Neuronal stem cell (in vitro differentiated cells): Measurements from ENCODE around the gene FLOT2.

ENCODE experiments used
- DNase-seq: peaks from one replicate; pipeline ENCODE4 v3.0.0-alpha.2; 2013; ENCODE audit warnings: low spot score
- H2AFZ ChIP-seq: one replicate; pipeline ENCODE4 v1.6.1; 2013; ENCODE audit warnings: mild to moderate bottlenecking, low read length, inconsistent platforms
- H2AK5ac ChIP-seq: 2 replicates; pipeline ENCODE4 v1.6.1; 2013; ENCODE audit warnings: low read depth, mild to moderate bottlenecking, inconsistent platforms, low read length, moderate library complexity, mixed read lengths
- H2BK120ac ChIP-seq: 2 replicates; pipeline ENCODE4 v1.6.1; 2013; ENCODE audit warnings: low read depth, mild to moderate bottlenecking, inconsistent platforms, low read length, moderate library complexity, mixed read lengths
- H2BK12ac ChIP-seq: one replicate; pipeline ENCODE4 v1.6.1; 2013; ENCODE audit warnings: low read length, inconsistent platforms
- H2BK15ac ChIP-seq: 2 replicates; pipeline ENCODE4 v1.6.1; 2013; ENCODE audit warnings: mild to moderate bottlenecking, low read length, inconsistent platforms, mixed read lengths
- H2BK5ac ChIP-seq: one replicate; pipeline ENCODE4 v1.6.1; 2013; ENCODE audit warnings: inconsistent platforms, mild to moderate bottlenecking, low read length, moderate library complexity
- H3K14ac ChIP-seq: one replicate; pipeline ENCODE4 v1.6.1; 2013; ENCODE audit warnings: low read length, inconsistent platforms
- H3K18ac ChIP-seq: 2 replicates; pipeline ENCODE4 v1.6.1; 2013; ENCODE audit warnings: low read length, inconsistent platforms
- H3K23ac ChIP-seq: 2 replicates; pipeline ENCODE4 v1.6.1; 2013; ENCODE audit warnings: low read depth, mild to moderate bottlenecking, mixed read lengths, low read length, inconsistent platforms; ENCODE audit not compliant: poor library complexity
- H3K27ac ChIP-seq: replicated peaks from 3 replicates; pipeline ENCODE4 v1.5.1; 2013; ENCODE audit warnings: low read length, inconsistent platforms
- H3K27me3 ChIP-seq, 3 experiments: 2 replicates each; pipeline ENCODE4 v1.6.1; 2013; ENCODE audit warnings: low read length in 3 of 3, mild to moderate bottlenecking in 2 of 3, inconsistent platforms in 1 of 3, low read depth in 1 of 3, mixed read lengths in 1 of 3, moderate library complexity in 1 of 3; ENCODE audit not compliant: control insufficient read depth in 3 of 3, insufficient read depth in 3 of 3
- H3K36me3 ChIP-seq, 2 donors: replicated peaks in 1 of 2; 2 replicates each; pipeline ENCODE4 v1.6.1; 2013; ENCODE audit warnings: low read length in 2 of 2; ENCODE audit not compliant: control insufficient read depth in 2 of 2, insufficient read depth in 2 of 2
- H3K4ac ChIP-seq: 2 replicates; pipeline ENCODE4 v1.6.1; 2013; ENCODE audit warnings: inconsistent platforms, mild to moderate bottlenecking, low read length, moderate library complexity
- H3K4me1 ChIP-seq, 2 donors: 1 replicate in 1 of 2; 2 replicates in 1 of 2; pipeline ENCODE4 v1.6.1; 2013; ENCODE audit warnings: low read length in 2 of 2, low read depth in 1 of 2; ENCODE audit not compliant: control insufficient read depth in 2 of 2, insufficient read depth in 1 of 2
- H3K4me2 ChIP-seq: one replicate; pipeline ENCODE4 v1.6.1; 2013; ENCODE audit warnings: mild to moderate bottlenecking, low read length, inconsistent platforms; ENCODE audit not compliant: insufficient read depth, poor library complexity, severe bottlenecking
- H3K4me3 ChIP-seq, 2 donors: 2 replicates each; pipeline ENCODE4 v1.5.1; 2013; ENCODE audit warnings: low read length in 2 of 2, mild to moderate bottlenecking in 2 of 2, inconsistent platforms in 1 of 2, moderate library complexity in 1 of 2
- H3K79me1 ChIP-seq: one replicate; pipeline ENCODE4 v1.6.1; 2013; ENCODE audit warnings: low read depth, mild to moderate bottlenecking, inconsistent platforms, low read length, moderate library complexity
- H3K9ac ChIP-seq: one replicate; pipeline ENCODE4 v1.6.1; 2013; ENCODE audit warnings: mild to moderate bottlenecking, low read depth, low read length, inconsistent platforms; ENCODE audit not compliant: poor library complexity
- H3K9me3 ChIP-seq, 2 donors: replicated peaks in 1 of 2; 2 replicates each; pipeline versions ENCODE3 to v1.6.1; 2013; ENCODE audit warnings: low read length in 2 of 2, mild to moderate bottlenecking in 2 of 2, inconsistent platforms in 1 of 2, low read depth in 1 of 2, mixed read lengths in 1 of 2, moderate library complexity in 1 of 2; ENCODE audit not compliant: control insufficient read depth in 2 of 2, insufficient read depth in 1 of 2
- H4K8ac ChIP-seq: one replicate; pipeline ENCODE4 v1.6.1; 2013; ENCODE audit warnings: low read depth, mild to moderate bottlenecking, inconsistent platforms, low read length, moderate library complexity
- H4K91ac ChIP-seq: one replicate; pipeline ENCODE4 v1.6.1; 2013; ENCODE audit warnings: low read length, low read depth, mild to moderate bottlenecking, inconsistent platforms; ENCODE audit not compliant: poor library complexity
- WGBS, 2 donors: extraction: QIAGEN DNeasy Blood & Tissue Kit; methylation state at CpG; one replicate each; pipeline ENCODE4 v1.1.7; 2013; ENCODE audit warnings: missing lambda C conversion rate in 2 of 2, mixed read lengths in 1 of 2; ENCODE audit not compliant: insufficient read length in 2 of 2, insufficient replicate concordance in 1 of 2; ENCODE audit errors: extremely low coverage in 2 of 2; 5-methylcytosine and 5-hydroxymethylcytosine counted together

Gene FLOT2

DNA sequence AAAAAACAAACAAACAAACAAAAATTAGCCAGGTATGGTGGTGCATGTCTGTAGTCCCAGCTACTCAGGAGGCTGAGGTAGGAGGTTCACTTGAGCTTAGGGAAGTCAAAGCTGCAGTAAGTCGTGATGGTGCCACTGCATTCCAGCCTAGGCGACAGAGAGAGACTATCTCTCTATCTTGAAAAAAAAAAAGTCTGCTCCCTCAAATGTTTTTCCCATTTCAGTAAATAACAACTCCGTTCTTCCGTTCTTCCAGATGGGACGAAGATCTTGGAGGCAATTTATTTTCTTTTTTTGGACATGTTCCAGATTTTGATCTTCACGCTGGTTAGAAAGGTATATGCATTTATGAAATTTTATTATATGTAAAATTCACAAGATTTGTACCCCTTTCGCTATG, 23.7 kb downstream of the FLOT2 start:
- Histone ChIP-seq H2BK12ac (no peak overlapping the region), H3K9ac (no peak overlapping the region), H3K23ac (no peak overlapping the region), H4K8ac (no peak overlapping the region), H3K27ac (no peak overlapping the region), H2BK120ac (no peak overlapping the region), H2AK5ac (no peak overlapping the region), H4K91ac (no peak overlapping the region), H3K18ac (no peak overlapping the region), H2BK5ac (no peak overlapping the region), H2BK15ac (no peak overlapping the region), H2AFZ (no peak overlapping the region), H3K4me1 (peaks cover 0 to 2% of the 10 kb centered on the region in 2 donors), H3K36me3 (peaks cover 0 to 9% of the 10 kb centered on the region in 2 donors), H3K4me2 (no peak overlapping the region), H3K14ac (no peak overlapping the region), H3K79me1 (no peaks in the 10 kb centered on the region), H3K4ac (no peak overlapping the region), H3K9me3 (no peaks in the 10 kb centered on the region), H3K27me3 (no peaks in the 10 kb centered on the region), H3K4me3 (no peak overlapping the region)
- no peak for DNase-seq
- WGBS, 2 donors, result no CpG with 5 or more reads among the region's 7 CpGs

DNA sequence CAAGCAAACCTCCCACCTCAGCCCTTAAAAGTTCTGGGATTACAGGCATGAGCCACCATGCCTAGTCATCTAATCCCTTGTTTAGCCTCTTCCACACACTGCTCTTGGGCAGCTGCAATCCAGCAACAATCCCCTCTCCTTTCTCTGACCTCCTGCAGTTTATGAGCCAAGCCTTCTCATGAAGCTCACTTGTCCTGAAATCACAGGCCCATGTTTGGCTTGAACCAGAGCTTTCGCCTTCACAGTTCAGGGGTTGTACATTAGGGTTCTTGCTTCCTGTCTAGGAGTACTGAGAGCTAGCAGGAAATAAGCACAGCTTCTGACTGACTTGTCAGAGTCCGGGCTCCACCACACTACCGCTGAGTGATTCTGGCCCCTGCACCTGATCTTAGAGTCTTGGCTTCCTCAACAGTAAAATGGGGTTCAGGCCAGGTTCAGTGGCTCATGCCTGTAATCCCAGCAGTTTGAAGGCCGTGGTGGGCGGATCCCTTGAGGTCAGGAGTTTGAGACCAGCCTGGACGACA, 26.4 kb downstream of the FLOT2 start:
- Histone ChIP-seq H2BK12ac (no peak overlapping the region), H4K8ac (no peak overlapping the region), H3K36me3 (no peaks in the 10 kb centered on the region), H3K4ac (no peak overlapping the region), H3K27me3 (no peaks in the 10 kb centered on the region), H3K27ac (no peak overlapping the region), H2AFZ (peak overlapping the region; percentile 71), H2AK5ac (no peak overlapping the region), H2BK120ac (no peak overlapping the region), H3K14ac (no peak overlapping the region), H3K9me3 (no peaks in the 10 kb centered on the region), H4K91ac (no peak overlapping the region), H3K4me2 (no peak overlapping the region), H3K9ac (no peak overlapping the region), H3K4me1 (peaks cover 0 to 2% of the 10 kb centered on the region in 2 donors), H2BK15ac (no peak overlapping the region), H3K79me1 (no peaks in the 10 kb centered on the region), H3K23ac (no peak overlapping the region), H3K18ac (no peak overlapping the region), H2BK5ac (no peak overlapping the region), H3K4me3 (no peak overlapping the region)
- WGBS, 2 donors, result no CpG with 5 or more reads among the region's 6 CpGs
- no peak for DNase-seq

DNA sequence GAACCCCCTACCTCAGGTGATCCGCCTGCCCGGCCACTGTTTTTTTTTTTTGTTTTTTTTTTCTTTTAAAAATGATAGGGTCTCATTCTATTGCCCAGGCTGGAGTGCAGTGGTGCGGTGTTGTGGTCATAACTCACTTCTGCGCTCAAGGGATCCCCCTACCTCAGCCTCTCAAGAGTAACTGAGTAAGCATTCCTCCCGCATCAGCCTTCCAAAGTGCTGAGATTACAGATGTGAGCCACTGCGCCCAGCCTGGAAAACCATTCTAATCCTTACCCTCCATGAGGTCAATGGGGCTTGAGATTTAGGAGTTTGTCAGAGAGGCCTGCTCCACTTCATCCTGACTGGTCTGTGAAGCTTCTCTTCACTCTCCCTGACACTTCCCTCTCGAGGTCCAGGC, 30.3 kb downstream of the FLOT2 start:
- no peak overlapping the region for H2BK12ac ChIP-seq
- H3K9me3 ChIP-seq, result no peaks in the 10 kb centered on the region
- H3K4me1 ChIP-seq, result no peaks in the 10 kb centered on the region
- no peak overlapping the region for H4K91ac ChIP-seq
- H3K4ac ChIP-seq, result no peak overlapping the region
- no peak overlapping the region for H3K18ac ChIP-seq
- no peak overlapping the region for H2BK120ac ChIP-seq
- H3K14ac ChIP-seq, result no peak overlapping the region
- H3K27ac ChIP-seq, result no peak overlapping the region
- H3K27me3 ChIP-seq, result no peaks in the 10 kb centered on the region
- H2BK5ac ChIP-seq, result no peak overlapping the region
- no peak overlapping the region for H3K4me3 ChIP-seq
- H2BK15ac ChIP-seq, result no peak overlapping the region
- WGBS, 2 donors, result no CpG with 5 or more reads among the region's 7 CpGs
- DNase-seq, result no peak
- no peaks in the 10 kb centered on the region for H3K79me1 ChIP-seq
- H3K9ac ChIP-seq, result no peak overlapping the region
- no peak overlapping the region for H2AK5ac ChIP-seq
- H3K36me3 ChIP-seq, result no peaks in the 10 kb centered on the region
- H3K4me2 ChIP-seq, result no peak overlapping the region
- no peak overlapping the region for H2AFZ ChIP-seq
- H4K8ac ChIP-seq, result no peak overlapping the region
- no peak overlapping the region for H3K23ac ChIP-seq

DNA sequence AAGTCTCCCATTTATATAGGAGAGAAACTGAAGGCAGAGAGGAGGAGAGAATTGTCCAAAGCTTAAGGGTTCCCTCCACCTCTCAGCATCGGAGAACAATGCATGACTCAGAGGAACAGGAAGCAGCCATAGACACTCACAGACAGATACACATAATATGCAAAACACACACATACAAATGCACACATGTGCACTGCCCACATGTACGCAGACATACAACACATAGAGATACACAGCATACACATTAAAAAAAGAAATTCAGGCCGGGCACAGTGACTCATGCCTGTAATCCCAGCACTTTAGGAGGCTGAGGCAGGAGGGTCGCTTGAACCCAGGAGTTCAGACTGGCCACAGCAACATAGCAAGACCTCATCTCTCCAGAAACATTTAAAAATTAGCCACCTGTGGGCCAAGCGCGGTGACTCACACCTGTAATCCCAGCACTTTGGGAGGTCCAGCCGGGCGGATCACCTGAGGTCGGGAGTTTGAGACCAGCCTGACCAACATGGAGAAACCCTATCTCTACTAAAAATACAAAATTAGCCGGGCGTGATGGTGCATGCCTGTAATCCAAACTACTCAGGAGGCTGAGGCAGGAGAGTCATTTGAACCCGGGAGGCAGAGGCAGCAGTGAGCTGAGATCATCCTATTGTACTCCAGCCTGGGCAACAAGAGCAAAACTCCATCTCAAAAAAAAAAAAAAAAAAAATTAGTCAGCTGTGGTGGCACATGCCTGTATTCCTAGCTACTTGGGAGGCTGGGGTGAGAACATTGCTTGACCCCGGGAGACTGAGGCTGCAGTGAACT, 31.4 kb downstream of the FLOT2 start:
- Histone ChIP-seq H2BK5ac (no peak overlapping the region), H3K9ac (no peak overlapping the region), H3K14ac (no peak overlapping the region), H3K36me3 (peaks cover 0 to 7% of the 10 kb centered on the region in 2 donors), H2BK15ac (no peak overlapping the region), H4K91ac (no peak overlapping the region), H4K8ac (no peak overlapping the region), H3K4ac (no peak overlapping the region), H3K18ac (no peak overlapping the region), H3K4me2 (no peak overlapping the region), H3K23ac (no peak overlapping the region), H3K27ac (no peak overlapping the region), H3K4me3 (no peak overlapping the region), H2BK12ac (no peak overlapping the region), H3K27me3 (no peaks in the 10 kb centered on the region), H2AFZ (peak overlapping the region; percentile 24), H3K9me3 (no peaks in the 10 kb centered on the region), H3K79me1 (no peaks in the 10 kb centered on the region), H2AK5ac (no peak overlapping the region), H2BK120ac (no peak overlapping the region), H3K4me1 (no peaks in the 10 kb centered on the region)
- no peak for DNase-seq
- WGBS, 2 donors, result no CpG with 5 or more reads among the region's 13 CpGs
